ENCODE measurements around the gene MPIG6B. TPM values are rescaled to one million over a fixed set of nuclear protein-coding genes. Genes with fewer than 3 reads are reported as not detected.
A peak's percentile ranks its signal among the peaks of the same experiment; 100 is the strongest.
"Not testable (repeated sequence)": the region's sequence is repeated elsewhere in the genome, so short reads cannot be mapped to it uniquely, and the experiment has no call there.

MPIG6B gene
- total and polyA plus RNA-seq, 4 experiments from 2014 or later: not detected

GRCh38 chr6:31708224-31708623 lies 14.9 kb upstream of the MPIG6B start:
- Mint-ChIP-seq H3K9me3 (no peaks in the 10 kb centered on the region), H3K36me3 (peaks cover 0 to 2% of the 10 kb centered on the region in 2 donors), H3K27me3 (peaks cover 0 to 1% of the 10 kb centered on the region in 2 donors), H3K4me1 (peaks cover 7 to 23% (median 18%) of the 10 kb centered on the region in 4 donors), H3K27ac (no peak overlapping the region), H3K4me3 (no peak overlapping the region)
- Histone ChIP-seq H3K4me1 (ENCODE audit: insufficient read depth, low read length) (peaks cover 19% of the 10 kb centered on the region), H3K9me3 (ENCODE audit: control insufficient read depth in 1 of 2, low read length in 2 of 2) (no peaks in the 10 kb centered on the region), H3K4me3 (ENCODE audit: low read length in 2 of 2) (no peak overlapping the region), H3K36me3 (ENCODE audit: insufficient read depth, low read length) (no peaks in the 10 kb centered on the region), H3K27me3 (ENCODE audit: insufficient read depth, low read length) (no peaks in the 10 kb centered on the region), H3K27ac (ENCODE audit: low read depth, low read length) (no peak overlapping the region)
- no peak for DNase-seq
- ChIA-PET POLR2A (ENCODE audit: partially characterized antibody) (no interaction called here), CTCF (ENCODE audit: partially characterized antibody) (interaction anchor here (0.6 to 0.7 kb wide), 2 partner anchors 104 to 436 kb away, joined by 3 to 4 read pairs; no protein-coding TSS in a partner anchor)
- intact Hi-C loops (cut with micrococcal nuclease): no loop called here

- H3K36me3 ChIP-seq (ENCODE audit: insufficient read depth, low read length); H3K9me3 Mint-ChIP-seq; H3K27ac Mint-ChIP-seq; H3K4me3 ChIP-seq (ENCODE audit: low read length in 2 of 2); H3K4me3 Mint-ChIP-seq; H3K27me3 Mint-ChIP-seq; intact Hi-C loops (cut with micrococcal nuclease); H3K27ac ChIP-seq (ENCODE audit: low read depth, low read length); POLR2A ChIA-PET (ENCODE audit: partially characterized antibody); H3K9me3 ChIP-seq (ENCODE audit: control insufficient read depth in 1 of 2, low read length in 2 of 2); H3K27me3 ChIP-seq (ENCODE audit: insufficient read depth, low read length); DNase-seq; H3K36me3 Mint-ChIP-seq: not testable (repeated sequence)
- peaks cover 5 to 16% (median 11%) of the 10 kb centered on the region in 4 donors for H3K4me1 Mint-ChIP-seq
- H3K4me1 ChIP-seq (ENCODE audit: insufficient read depth, low read length): peaks cover 11% of the 10 kb centered on the region
- CTCF ChIA-PET (ENCODE audit: partially characterized antibody): interaction anchor here (0.6 to 0.8 kb wide), 2 partner anchors 60 to 435 kb away, joined by 3 to 4 read pairs; no protein-coding TSS in a partner anchor
These were observed 14.0 kb upstream of the MPIG6B start for GRCh38 chr6:31709157-31709556.

GRCh38 chr6:31710523-31711219 lies 12.5 kb upstream of the MPIG6B start:
- Histone ChIP-seq H3K9me3 (ENCODE audit: control insufficient read depth in 1 of 2, low read length in 2 of 2) (no peaks in the 10 kb centered on the region), H3K4me3 (ENCODE audit: low read length in 2 of 2) (no peak overlapping the region), H3K27ac (ENCODE audit: low read depth, low read length) (no peak overlapping the region), H3K27me3 (ENCODE audit: insufficient read depth, low read length) (no peaks in the 10 kb centered on the region), H3K4me1 (ENCODE audit: insufficient read depth, low read length) (peaks cover 11% of the 10 kb centered on the region), H3K36me3 (ENCODE audit: insufficient read depth, low read length) (no peaks in the 10 kb centered on the region)
- Mint-ChIP-seq H3K27me3 (peaks cover 0 to 1% of the 10 kb centered on the region in 2 donors), H3K4me1 (peaks cover 5 to 16% (median 12%) of the 10 kb centered on the region in 4 donors), H3K27ac (no peak overlapping the region), H3K4me3 (peak overlapping the region in 1 of 8 donors; percentile 9), H3K9me3 (no peaks in the 10 kb centered on the region), H3K36me3 (no peaks in the 10 kb centered on the region)
- intact Hi-C loops (cut with micrococcal nuclease): no loop called here
- CTCF ChIA-PET (ENCODE audit: partially characterized antibody): interaction anchor here (1.1 kb wide), 1 partner anchor 101 kb away, joined by 3 read pairs; no protein-coding TSS in a partner anchor
- POLR2A ChIA-PET (ENCODE audit: partially characterized antibody): interaction anchor here (1.6 kb wide), 1 partner anchor 8 kb away, joined by 9 read pairs; the partner anchor contains the start of gene ABHD16A
- DNase-seq: no peak

- intact Hi-C loops (cut with micrococcal nuclease): no loop called here
These were observed 11.9 kb upstream of the MPIG6B start for GRCh38 chr6:31711233-31711632.

GRCh38 chr6:31712296-31712695 lies 10.9 kb upstream of the MPIG6B start:
- H3K36me3 ChIP-seq (ENCODE audit: insufficient read depth, low read length): no peaks in the 10 kb centered on the region
- CTCF ChIA-PET (ENCODE audit: partially characterized antibody): interaction anchor here (2.2 kb wide), 1 partner anchor 118 kb away, joined by 9 read pairs; no protein-coding TSS in a partner anchor
- no peaks in the 10 kb centered on the region for H3K36me3 Mint-ChIP-seq

More at GRCh38 chr6:31711233-31711632, 11.9 kb upstream of the MPIG6B start:
- Mint-ChIP-seq H3K4me3 (no peak overlapping the region), H3K4me1 (peaks cover 5 to 16% (median 12%) of the 10 kb centered on the region in 4 donors), H3K27me3 (peaks cover 0 to 1% of the 10 kb centered on the region in 2 donors), H3K9me3 (no peaks in the 10 kb centered on the region), H3K36me3 (no peaks in the 10 kb centered on the region), H3K27ac (peak overlapping the region in 1 of 7 donors; percentile 36)
- no peak overlapping the region for H3K27ac ChIP-seq (ENCODE audit: low read depth, low read length)
- DNase-seq: no peak
- H3K4me1 ChIP-seq (ENCODE audit: insufficient read depth, low read length): peaks cover 11% of the 10 kb centered on the region
- no peak overlapping the region for H3K4me3 ChIP-seq (ENCODE audit: low read length in 2 of 2)
- ChIA-PET CTCF (ENCODE audit: partially characterized antibody) (interaction anchor here (1.1 to 2.2 kb wide), 2 partner anchors 101 to 119 kb away, joined by 3 to 9 read pairs; no protein-coding TSS in a partner anchor), POLR2A (ENCODE audit: partially characterized antibody) (interaction anchor here (1.6 kb wide), 1 partner anchor 8 kb away, joined by 9 read pairs; the partner anchor contains the start of gene ABHD16A)
- no peaks in the 10 kb centered on the region for H3K27me3 ChIP-seq (ENCODE audit: insufficient read depth, low read length)
- no peaks in the 10 kb centered on the region for H3K9me3 ChIP-seq (ENCODE audit: control insufficient read depth in 1 of 2, low read length in 2 of 2)
- no peaks in the 10 kb centered on the region for H3K36me3 ChIP-seq (ENCODE audit: insufficient read depth, low read length)

GRCh38 chr6:31713465-31713864 lies 9.7 kb upstream of the MPIG6B start:
- no peaks in the 10 kb centered on the region for H3K9me3 Mint-ChIP-seq
- peaks cover 5 to 16% (median 12%) of the 10 kb centered on the region in 4 donors for H3K4me1 Mint-ChIP-seq
- H3K27ac Mint-ChIP-seq: no peak overlapping the region
- H3K36me3 Mint-ChIP-seq: no peaks in the 10 kb centered on the region
- H3K27me3 Mint-ChIP-seq: peaks cover 0 to 1% of the 10 kb centered on the region in 2 donors
- no peaks in the 10 kb centered on the region for H3K27me3 ChIP-seq (ENCODE audit: insufficient read depth, low read length)
- H3K4me1 ChIP-seq (ENCODE audit: insufficient read depth, low read length): peaks cover 11% of the 10 kb centered on the region
- no peaks in the 10 kb centered on the region for H3K36me3 ChIP-seq (ENCODE audit: insufficient read depth, low read length)
- H3K27ac ChIP-seq (ENCODE audit: low read depth, low read length): no peak overlapping the region
- POLR2A ChIA-PET (ENCODE audit: partially characterized antibody): interaction anchor here (0.8 kb wide), 1 partner anchor 10 kb away, joined by 3 read pairs; the partner anchor contains the start of gene ABHD16A
- no peak overlapping the region for H3K4me3 ChIP-seq (ENCODE audit: low read length in 2 of 2)
- H3K9me3 ChIP-seq (ENCODE audit: control insufficient read depth in 1 of 2, low read length in 2 of 2): no peaks in the 10 kb centered on the region
- H3K4me3 Mint-ChIP-seq: no peak overlapping the region
- DNase-seq: no peak
- intact Hi-C loops (cut with micrococcal nuclease): no loop called here
- CTCF ChIA-PET (ENCODE audit: partially characterized antibody): interaction anchor here (1.3 kb wide), 1 partner anchor 10 kb away, joined by 3 read pairs; the partner anchor contains the start of gene MPIG6B

More at GRCh38 chr6:31712296-31712695, 10.9 kb upstream of the MPIG6B start:
- no peaks in the 10 kb centered on the region for H3K27me3 ChIP-seq (ENCODE audit: insufficient read depth, low read length)
- no peaks in the 10 kb centered on the region for H3K9me3 ChIP-seq (ENCODE audit: control insufficient read depth in 1 of 2, low read length in 2 of 2)
- Mint-ChIP-seq H3K4me1 (peaks cover 5 to 16% (median 12%) of the 10 kb centered on the region in 4 donors), H3K4me3 (no peak overlapping the region), H3K27me3 (peaks cover 0 to 1% of the 10 kb centered on the region in 2 donors), H3K9me3 (no peaks in the 10 kb centered on the region), H3K27ac (peak overlapping the region in 1 of 7 donors; percentile 15)
- H3K4me3 ChIP-seq (ENCODE audit: low read length in 2 of 2): no peak overlapping the region
- H3K4me1 ChIP-seq (ENCODE audit: insufficient read depth, low read length): peaks cover 11% of the 10 kb centered on the region
- POLR2A ChIA-PET (ENCODE audit: partially characterized antibody): interaction anchor here (0.8 to 1.6 kb wide), 3 partner anchors 9 to 118 kb away, joined by 3 to 9 read pairs (median 6); partner anchors contain the start of gene ABHD16A
- intact Hi-C loops (cut with micrococcal nuclease): no loop called here
- H3K27ac ChIP-seq (ENCODE audit: low read depth, low read length): no peak overlapping the region
- DNase-seq: no peak
